ENCODE measurements around the gene ZNF775. TPM values are rescaled to one million over a fixed set of nuclear protein-coding genes. Genes with fewer than 3 reads are reported as not detected.

ZNF775 gene
- polyA plus RNA-seq, 4 donors = 3.8 to 9.4 (median 4.4) TPM

- DNase-seq (ENCODE audit: low read depth in 4 of 4, low spot score in 3 of 4) = peak in 2 of 4 donors; percentile 84
Measured at GRCh38 chr7:150368096-150368883, 10.8 kb upstream of the ZNF775 start, which contains the start of gene REPIN1. Gene REPIN1, plus strand, starts transcription at chr7:150368822. Its CDS starts 890 bp downstream, at chr7:150369712.

- no peak for DNase-seq (ENCODE audit: low read depth in 4 of 4, low spot score in 3 of 4)
Measured at GRCh38 chr7:150368884-150369747, 10.0 kb upstream of the ZNF775 start.

GRCh38 chr7:150369748-150370501 lies 9.2 kb upstream of the ZNF775 start:
- no peak for DNase-seq (ENCODE audit: low read depth in 4 of 4, low spot score in 3 of 4)

- no peak for DNase-seq (ENCODE audit: low read depth in 4 of 4, low spot score in 3 of 4)
Measured at GRCh38 chr7:150370612-150371071, 8.5 kb upstream of the ZNF775 start.

- DNase-seq (ENCODE audit: low read depth in 4 of 4, low spot score in 3 of 4) = no peak
Measured at GRCh38 chr7:150371131-150371995, 7.8 kb upstream of the ZNF775 start.

GRCh38 chr7:150371996-150372270 lies 7.2 kb upstream of the ZNF775 start:
- no peak for DNase-seq (ENCODE audit: low read depth in 4 of 4, low spot score in 3 of 4)

- no peak for DNase-seq (ENCODE audit: low read depth in 4 of 4, low spot score in 3 of 4)
Measured at GRCh38 chr7:150372271-150373048, 6.7 kb upstream of the ZNF775 start.

- DNase-seq (ENCODE audit: low read depth in 4 of 4, low spot score in 3 of 4) = no peak
Measured at GRCh38 chr7:150373049-150373801, 5.9 kb upstream of the ZNF775 start.

- DNase-seq (ENCODE audit: low read depth in 4 of 4, low spot score in 3 of 4) = no peak
Measured at GRCh38 chr7:150374026-150374425, 5.1 kb upstream of the ZNF775 start.

GRCh38 chr7:150374472-150374871 lies 4.7 kb upstream of the ZNF775 start:
- DNase-seq (ENCODE audit: low read depth in 4 of 4, low spot score in 3 of 4) = no peak

GRCh38 chr7:150375662-150376521 lies 3.2 kb upstream of the ZNF775 start:
- no peak for DNase-seq (ENCODE audit: low read depth in 4 of 4, low spot score in 3 of 4)

GRCh38 chr7:150376560-150376959 lies 2.6 kb upstream of the ZNF775 start:
- DNase-seq (ENCODE audit: low read depth in 4 of 4, low spot score in 3 of 4) = no peak

GRCh38 chr7:150377196-150377595 lies 1.9 kb upstream of the ZNF775 start:
- DNase-seq (ENCODE audit: low read depth in 4 of 4, low spot score in 3 of 4) = no peak

GRCh38 chr7:150377635-150378034 lies 1.5 kb upstream of the ZNF775 start:
- no peak for DNase-seq (ENCODE audit: low read depth in 4 of 4, low spot score in 3 of 4)

- no peak for DNase-seq (ENCODE audit: low read depth in 4 of 4, low spot score in 3 of 4)
Measured at GRCh38 chr7:150378115-150378852, 846 bp upstream of the ZNF775 start.

- no peak for DNase-seq (ENCODE audit: low read depth in 4 of 4, low spot score in 3 of 4)
Measured at GRCh38 chr7:150379441-150380379, 580 bp downstream of the ZNF775 start.
